Measurements from ENCODE around the gene PDGFB.

The PDGFB gene

GRCh38 chr22:39276440-39277141 is 31.8 kb upstream of the PDGFB start:
- H3K27me3 ChIP-seq (ENCODE audit: low read depth, low read length): peaks cover 2% of the 10 kb centered on the region
- no peak overlapping the region for H3K4me2 ChIP-seq (ENCODE audit: low read length)
- no peak for TF ChIP-seq CTCF (IDR thresholded peaks at IDR 0.05; ENCODE audit: low read depth, low read length)
- TF ChIP-seq EZH2phosphoT487 (IDR thresholded peaks at IDR 0.05; ENCODE audit: low read depth): no peak
- no peak overlapping the region for H2AFZ ChIP-seq (ENCODE audit: low read depth, low read length)
- no peak overlapping the region for H3K9ac ChIP-seq (ENCODE audit: low read length)
- H3K27ac ChIP-seq (ENCODE audit: low read length): no peak overlapping the region
- no peak overlapping the region for H3K4me3 ChIP-seq (ENCODE audit: low read length)
- no peaks in the 10 kb centered on the region for H3K79me2 ChIP-seq (ENCODE audit: low read length)
- H3K36me3 ChIP-seq (replicated peaks; ENCODE audit: low read depth, low read length): no peaks in the 10 kb centered on the region
- peaks cover 4% of the 10 kb centered on the region; the same call in 1 of the 2 replicates for H3K9me3 ChIP-seq (ENCODE audit: insufficient read depth, low read length)
- no peaks in the 10 kb centered on the region for H3K4me1 ChIP-seq (ENCODE audit: low read length)
- H4K20me1 ChIP-seq (ENCODE audit: insufficient read depth, low read length): no peaks in the 10 kb centered on the region

- Histone ChIP-seq H2AFZ (ENCODE audit: low read depth, low read length) (no peak overlapping the region), H3K36me3 (replicated peaks; ENCODE audit: low read depth, low read length) (no peaks in the 10 kb centered on the region), H3K27ac (ENCODE audit: low read length) (no peak overlapping the region), H3K4me1 (ENCODE audit: low read length) (no peaks in the 10 kb centered on the region), H3K9me3 (ENCODE audit: insufficient read depth, low read length) (peaks cover 4% of the 10 kb centered on the region; the same call in 1 of the 2 replicates), H4K20me1 (ENCODE audit: insufficient read depth, low read length) (no peaks in the 10 kb centered on the region), H3K4me2 (ENCODE audit: low read length) (no peak overlapping the region), H3K79me2 (ENCODE audit: low read length) (no peaks in the 10 kb centered on the region), H3K4me3 (ENCODE audit: low read length) (no peak overlapping the region), H3K9ac (ENCODE audit: low read length) (no peak overlapping the region), H3K27me3 (ENCODE audit: low read depth, low read length) (peaks cover 2% of the 10 kb centered on the region)
- TF ChIP-seq EZH2phosphoT487 (IDR thresholded peaks at IDR 0.05; ENCODE audit: low read depth) (no peak), CTCF (IDR thresholded peaks at IDR 0.05; ENCODE audit: low read depth, low read length) (no peak)
Observed at GRCh38 chr22:39275814-39276439, 31.1 kb upstream of the PDGFB start.

- peaks cover 4% of the 10 kb centered on the region; the same call in 1 of the 2 replicates for H3K9me3 ChIP-seq (ENCODE audit: insufficient read depth, low read length)
- no peak overlapping the region for H3K27ac ChIP-seq (ENCODE audit: low read length)
- H3K27me3 ChIP-seq (ENCODE audit: low read depth, low read length): no peaks in the 10 kb centered on the region; the same call in none of the 2 replicates
- no peak overlapping the region for H3K9ac ChIP-seq (ENCODE audit: low read length)
- H3K79me2 ChIP-seq (ENCODE audit: low read length): no peaks in the 10 kb centered on the region
- no peaks in the 10 kb centered on the region for H4K20me1 ChIP-seq (ENCODE audit: insufficient read depth, low read length)
- H2AFZ ChIP-seq (ENCODE audit: low read depth, low read length): no peak overlapping the region
- no peak overlapping the region for H3K4me2 ChIP-seq (ENCODE audit: low read length)
- H3K4me1 ChIP-seq (ENCODE audit: low read length): no peaks in the 10 kb centered on the region
- H3K36me3 ChIP-seq (replicated peaks; ENCODE audit: low read depth, low read length): no peaks in the 10 kb centered on the region
- H3K4me3 ChIP-seq (ENCODE audit: low read length): no peak overlapping the region
- no peak for TF ChIP-seq CTCF (IDR thresholded peaks at IDR 0.05; ENCODE audit: low read depth, low read length)
- TF ChIP-seq EZH2phosphoT487 (IDR thresholded peaks at IDR 0.05; ENCODE audit: low read depth): no peak
Observed at GRCh38 chr22:39273950-39274887, 29.4 kb upstream of the PDGFB start.

GRCh38 chr22:39270792-39271191 is 26.0 kb upstream of the PDGFB start:
- Histone ChIP-seq H3K27me3 (ENCODE audit: low read depth, low read length) (no peaks in the 10 kb centered on the region), H3K4me2 (ENCODE audit: low read length) (no peak overlapping the region), H3K27ac (ENCODE audit: low read length) (no peak overlapping the region), H3K4me3 (ENCODE audit: low read length) (no peak overlapping the region), H3K36me3 (replicated peaks; ENCODE audit: low read depth, low read length) (no peaks in the 10 kb centered on the region), H2AFZ (ENCODE audit: low read depth, low read length) (no peak overlapping the region), H4K20me1 (ENCODE audit: insufficient read depth, low read length) (no peaks in the 10 kb centered on the region), H3K9ac (ENCODE audit: low read length) (no peak overlapping the region), H3K4me1 (ENCODE audit: low read length) (peaks cover 14% of the 10 kb centered on the region), H3K79me2 (ENCODE audit: low read length) (no peaks in the 10 kb centered on the region), H3K9me3 (ENCODE audit: insufficient read depth, low read length) (no peaks in the 10 kb centered on the region)
- TF ChIP-seq CTCF (IDR thresholded peaks at IDR 0.05; ENCODE audit: low read depth, low read length) (no peak), EZH2phosphoT487 (IDR thresholded peaks at IDR 0.05; ENCODE audit: low read depth) (no peak)
